DND-41 (cell line): ENCODE results near the gene LTBP3.

Experiments used
- ATAC-seq: fragments of 200-7000 bp; cut with Tn5 transposase; 3 replicates; pipeline ENCODE4 v1.9.1; 2021; ENCODE audit warnings: low read depth; ENCODE audit not compliant: insufficient read depth
- DNase-seq: peaks from one replicate; pipeline ENCODE4 v3.0.0-alpha.2; 2020
- H2AFZ ChIP-seq: 2 replicates; pipeline ENCODE4 v1.6.0; 2012; ENCODE audit warnings: low read depth, low read length
- H3K27ac ChIP-seq: 2 replicates; pipeline ENCODE4 v1.5.1; 2012; ENCODE audit warnings: low read length, inconsistent platforms
- H3K27me3 ChIP-seq: fragments of 200-600 bp; sonication (generic); 2 replicates; pipeline ENCODE4 v1.6.0; 2012; ENCODE audit warnings: low read length, mild to moderate bottlenecking, inconsistent platforms; ENCODE audit not compliant: insufficient read depth, poor library complexity
- H3K36me3 ChIP-seq: 2 replicates; pipeline ENCODE4 v1.5.1; 2012; ENCODE audit warnings: low read length, inconsistent platforms; ENCODE audit not compliant: insufficient read depth
- H3K4me1 ChIP-seq: 2 replicates; pipeline ENCODE4 v1.5.1; 2012; ENCODE audit warnings: mild to moderate bottlenecking, low read length; ENCODE audit not compliant: insufficient read depth
- H3K4me2 ChIP-seq: 2 replicates; pipeline ENCODE4 v1.6.0; 2012; ENCODE audit warnings: mild to moderate bottlenecking, moderate library complexity, low read length, inconsistent platforms; ENCODE audit not compliant: insufficient read depth
- H3K4me3 ChIP-seq, 2 experiments: fragments of 200-600 bp in 1 of 2; shearing (Covaris generic) in 1 of 2; 2 replicates each; pipeline ENCODE4 v1.5.1; 2012 to 2016; ENCODE audit warnings: inconsistent platforms in 2 of 2, low read length in 2 of 2, mild to moderate bottlenecking in 2 of 2, low read depth in 1 of 2, moderate library complexity in 1 of 2
- H3K79me2 ChIP-seq: 2 replicates; pipeline ENCODE4 v1.6.0; 2012; ENCODE audit warnings: low read length, inconsistent platforms; ENCODE audit not compliant: insufficient read depth
- H3K9ac ChIP-seq: 2 replicates; pipeline ENCODE4 v1.6.0; 2012; ENCODE audit warnings: low read depth, mild to moderate bottlenecking, inconsistent platforms, low read length, moderate library complexity
- H3K9me3 ChIP-seq: 2 replicates; pipeline ENCODE4 v1.5.1; 2012; ENCODE audit warnings: low read length, moderate library complexity, mild to moderate bottlenecking, inconsistent platforms; ENCODE audit not compliant: insufficient read depth, severe bottlenecking
- H4K20me1 ChIP-seq: 2 replicates; pipeline ENCODE4 v1.6.0; 2012; ENCODE audit warnings: low read length; ENCODE audit not compliant: insufficient read depth
- CTCF ChIP-seq: IDR thresholded peaks from 2 replicates; pipeline ENCODE4 v1.5.1; 2012; ENCODE audit warnings: borderline replicate concordance, low read length, moderate library complexity, mild to moderate bottlenecking; ENCODE audit not compliant: poor library complexity, severe bottlenecking; ENCODE audit errors: extremely low read depth
- EZH2 ChIP-seq: IDR thresholded peaks from 3 replicates; pipeline ENCODE4 v1.6.1; 2012; ENCODE audit warnings: borderline replicate concordance, low read depth, mild to moderate bottlenecking, moderate library complexity, low read length, inconsistent platforms; ENCODE audit not compliant: severe bottlenecking

Gene LTBP3

DNA sequence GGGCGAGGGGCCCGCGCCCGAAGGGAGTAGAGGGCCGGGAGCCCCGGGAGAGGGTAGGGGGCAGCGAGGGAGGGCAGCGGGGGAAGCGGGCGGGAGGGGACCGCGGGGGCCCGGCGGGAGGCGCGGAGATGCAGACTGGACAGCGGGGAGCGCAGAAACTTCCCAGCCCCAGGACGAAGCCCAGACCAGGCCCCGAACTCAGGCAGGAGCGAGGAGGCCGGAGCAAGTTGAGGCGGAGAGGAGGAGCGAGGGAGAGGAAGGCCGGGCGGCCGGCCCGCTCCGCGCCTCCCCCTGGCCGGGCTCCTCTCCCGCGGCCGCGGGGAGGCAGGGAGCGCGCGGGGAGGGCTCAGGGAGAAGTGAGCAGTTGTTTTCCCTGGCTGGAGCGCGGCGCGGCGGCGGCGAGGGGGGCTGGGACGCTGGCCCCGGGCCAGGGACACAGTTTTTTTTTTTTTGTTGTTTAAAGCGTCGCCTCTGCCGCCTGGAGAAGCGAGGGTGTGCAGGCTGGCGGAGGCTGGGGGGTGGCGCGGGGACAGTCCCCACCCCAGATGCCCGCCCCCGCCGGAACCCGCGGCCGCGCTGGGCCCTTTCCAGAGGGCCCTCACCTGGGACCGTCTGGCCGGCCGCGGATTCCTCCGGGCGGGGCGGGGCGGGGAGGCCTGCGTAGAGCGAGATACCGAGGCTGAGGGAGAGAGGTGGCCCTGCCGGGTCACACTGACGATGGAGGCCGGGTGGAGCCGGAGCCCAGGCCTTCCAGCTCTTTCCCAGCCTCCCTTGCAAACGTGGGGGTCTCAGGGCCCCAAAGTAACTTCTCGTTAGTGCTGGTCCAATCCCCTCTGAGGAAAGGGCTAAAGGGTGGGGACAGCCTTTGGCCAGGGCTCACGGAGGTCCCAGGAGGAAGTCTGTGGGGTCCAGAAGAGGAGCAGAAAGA is at the start of gene LTBP3:
Gene LTBP3, minus strand, starts transcription at position 358 of the 928 bp plus-strand sequence. CDS start 400 bp downstream, outside the sequence.
- H3K27me3 ChIP-seq, result peaks cover 26% of the 10 kb centered on the region
- peak; percentile 27; the same call in 2 of the 3 replicates for ATAC-seq
- H3K4me1 ChIP-seq, result peaks cover 33% of the 10 kb centered on the region
- no peaks in the 10 kb centered on the region for H3K9me3 ChIP-seq
- no peak within 1 kb of the TSS for H3K27ac ChIP-seq
- DNase-seq, result peak; percentile 45
- H4K20me1 ChIP-seq, result peaks cover 5% of the 10 kb centered on the region; the same call in 1 of the 2 replicates
- H3K9ac ChIP-seq, result peak within 1 kb of the TSS; percentile 57
- peak within 1 kb of the TSS; percentile 4 to 55; a peak in 3 of 4 replicates for H3K4me3 ChIP-seq
- peak within 1 kb of the TSS; percentile 68 for H3K4me2 ChIP-seq
- H2AFZ ChIP-seq, result peak within 1 kb of the TSS; percentile 61
- no peaks in the 10 kb centered on the region for H3K36me3 ChIP-seq
- no peaks in the 10 kb centered on the region for H3K79me2 ChIP-seq
- TF ChIP-seq EZH2, result peak; percentile 85
- no peak for TF ChIP-seq CTCF

DNA sequence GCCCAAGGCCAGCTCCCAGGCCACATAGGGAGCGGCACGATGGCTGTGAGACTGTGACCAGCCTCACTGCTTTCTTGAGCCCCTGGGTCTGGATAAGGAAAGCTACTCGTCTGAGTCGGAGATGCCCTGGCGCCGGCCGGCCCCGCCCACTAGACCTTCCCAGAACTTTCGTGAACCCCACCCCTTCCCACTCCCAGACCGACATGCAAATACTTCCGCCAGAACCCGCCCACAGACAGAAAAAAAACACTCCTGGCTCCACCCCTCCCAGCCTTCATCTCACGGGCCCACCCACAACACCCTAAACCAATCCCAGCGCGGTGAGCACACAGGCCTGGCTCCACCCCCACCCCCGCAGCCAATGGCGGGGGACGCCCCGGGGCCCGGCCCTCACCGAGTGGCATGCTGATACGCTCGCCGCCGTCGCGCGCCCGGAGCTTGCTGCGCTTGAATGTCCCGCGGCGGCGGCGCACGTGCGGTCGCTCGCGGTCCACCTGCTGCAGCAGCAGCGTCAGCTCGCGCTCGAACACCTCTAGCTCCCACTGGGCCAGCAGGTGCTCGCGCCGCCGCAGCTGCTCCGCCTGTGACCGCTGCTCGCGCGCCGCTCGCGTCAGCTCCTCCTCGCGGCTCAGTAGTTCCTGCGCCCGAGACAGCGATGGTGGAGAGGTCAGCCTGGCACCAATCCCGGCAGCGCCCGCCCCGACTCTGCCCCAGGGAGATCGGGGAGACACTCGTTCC is 48.9 kb upstream of the LTBP3 start:
- no peak overlapping the region for H3K9ac ChIP-seq
- peaks cover 20% of the 10 kb centered on the region for H4K20me1 ChIP-seq
- no peak overlapping the region for H3K27ac ChIP-seq
- ATAC-seq (peak; percentile 64), DNase-seq (peak; percentile 34)
- H3K4me2 ChIP-seq, result no peak overlapping the region
- peaks cover 80% of the 10 kb centered on the region for H3K36me3 ChIP-seq
- no peak overlapping the region for H3K4me3 ChIP-seq
- no peak overlapping the region for H2AFZ ChIP-seq
- TF ChIP-seq CTCF (no peak), EZH2 (no peak)
- H3K79me2 ChIP-seq, result peaks cover 30% of the 10 kb centered on the region
- no peaks in the 10 kb centered on the region for H3K27me3 ChIP-seq
- peaks cover 18% of the 10 kb centered on the region for H3K4me1 ChIP-seq
- no peaks in the 10 kb centered on the region for H3K9me3 ChIP-seq

- no peaks in the 10 kb centered on the region for H3K27me3 ChIP-seq
- H3K4me3 ChIP-seq, result no peak overlapping the region
- DNase-seq, result no peak
- H3K9me3 ChIP-seq, result no peaks in the 10 kb centered on the region
- H2AFZ ChIP-seq, result no peak overlapping the region
- no peak for ATAC-seq
- no peak overlapping the region for H3K9ac ChIP-seq
- H3K4me2 ChIP-seq, result no peak overlapping the region
- no peaks in the 10 kb centered on the region for H3K4me1 ChIP-seq
- no peak overlapping the region for H3K27ac ChIP-seq
- TF ChIP-seq EZH2 (no peak), CTCF (no peak)
- H3K36me3 ChIP-seq, result peaks cover 57% of the 10 kb centered on the region
- H4K20me1 ChIP-seq, result peaks cover 7% of the 10 kb centered on the region; the same call in 1 of the 2 replicates
- H3K79me2 ChIP-seq, result peaks cover 4% of the 10 kb centered on the region
Measured at GRCh38 chr11:65604258-65604657, 46.1 kb upstream of the LTBP3 start.
